GM23338 (cell line): ENCODE measurements around the gene ANKRD44. TPM values are rescaled to one million over a fixed set of nuclear protein-coding genes. Genes with fewer than 3 reads are reported as not detected.

Experiments used
- ATAC-seq: fragments of 200-7000 bp; cut with Tn5 transposase; 3 replicates; pipeline ENCODE4 v1.9.1; 2020
- DNase-seq: peaks from one replicate; pipeline ENCODE4 v3.0.0-alpha.2; 2015; ENCODE audit warnings: low spot score
- H2AFZ ChIP-seq: fragments of 200-600 bp; sonication (generic); 2 replicates; pipeline ENCODE4 v1.8.0; 2016; ENCODE audit warnings: antibody characterized with exemption, mild to moderate bottlenecking, moderate library complexity
- H3F3A ChIP-seq: fragments of 200-600 bp; sonication (generic); replicated peaks from 2 replicates; pipeline ENCODE4 v1.8.0; 2017; ENCODE audit warnings: antibody characterized with exemption, mixed run types, low read depth
- H3K27ac ChIP-seq: fragments of 200-600 bp; sonication (generic); 2 replicates; pipeline ENCODE4 v1.6.1; 2016; ENCODE audit warnings: low read depth
- H3K27me3 ChIP-seq: fragments of 200-600 bp; sonication (generic); 2 replicates; pipeline ENCODE4 v1.8.0; 2016; ENCODE audit warnings: mild to moderate bottlenecking, mixed run types, moderate library complexity; ENCODE audit not compliant: insufficient read depth
- H3K36me3 ChIP-seq: fragments of 200-600 bp; sonication (generic); 2 replicates; pipeline ENCODE4 v1.8.0; 2016; ENCODE audit warnings: mild to moderate bottlenecking; ENCODE audit not compliant: insufficient read depth
- H3K4me1 ChIP-seq: fragments of 200-600 bp; sonication (generic); 2 replicates; pipeline ENCODE4 v1.8.0; 2016; ENCODE audit warnings: mild to moderate bottlenecking, moderate library complexity; ENCODE audit not compliant: insufficient read depth
- H3K4me2 ChIP-seq: fragments of 200-600 bp; sonication (generic); 2 replicates; pipeline ENCODE4 v1.7.1; 2017; ENCODE audit warnings: mixed run types
- H3K4me3 ChIP-seq: fragments of 200-600 bp; sonication (generic); 2 replicates; pipeline ENCODE4 v1.6.1; 2016; ENCODE audit warnings: mixed run types
- H3K79me2 ChIP-seq: fragments of 200-600 bp; sonication (generic); replicated peaks from 2 replicates; pipeline ENCODE4 v1.8.0; 2017; ENCODE audit warnings: mild to moderate bottlenecking; ENCODE audit not compliant: insufficient read depth
- H3K9me2 ChIP-seq: fragments of 200-600 bp; sonication (generic); 2 replicates; pipeline ENCODE4 v1.8.0; 2017; ENCODE audit not compliant: insufficient read depth
- H4K20me1 ChIP-seq: fragments of 200-600 bp; sonication (generic); replicated peaks from 2 replicates; pipeline ENCODE4 v1.8.0; 2017; ENCODE audit warnings: mild to moderate bottlenecking; ENCODE audit not compliant: insufficient read depth
- H3K27ac Mint-ChIP-seq: 2 replicates; pipeline ENCODE4 v1.8.0; 2020; ENCODE audit warnings: inconsistent platforms, mild to moderate bottlenecking, moderate library complexity, mixed read lengths
- H3K27me3 Mint-ChIP-seq: 3 replicates; pipeline ENCODE4 v1.8.0; 2022; ENCODE audit warnings: low read depth, mild to moderate bottlenecking, moderate library complexity, mixed read lengths, inconsistent platforms; ENCODE audit not compliant: insufficient read depth, poor library complexity
- H3K36me3 Mint-ChIP-seq: 3 replicates; pipeline ENCODE4 v1.8.0; 2021; ENCODE audit warnings: low read depth, mild to moderate bottlenecking, inconsistent platforms, moderate library complexity, mixed read lengths
- H3K4me1 Mint-ChIP-seq: 3 replicates; pipeline ENCODE4 v1.8.0; 2020; ENCODE audit warnings: mild to moderate bottlenecking, inconsistent platforms, mixed read lengths
- H3K4me3 Mint-ChIP-seq: 3 replicates; pipeline ENCODE4 v1.8.0; 2021; ENCODE audit warnings: moderate library complexity, mild to moderate bottlenecking, inconsistent platforms, mixed read lengths
- H3K9me3 Mint-ChIP-seq: 3 replicates; pipeline ENCODE4 v1.8.0; 2020; ENCODE audit warnings: moderate library complexity, mild to moderate bottlenecking, inconsistent platforms, mixed read lengths
- CREB1 ChIP-seq: fragments of 250-450 bp; sonication (Bioruptor Pico); IDR thresholded peaks from 2 replicates; pipeline ENCODE4 v1.5.0; 2020; ENCODE audit warnings: low read depth, mild to moderate bottlenecking, moderate library complexity
- EZH2 ChIP-seq: fragments of 200-600 bp; sonication (generic); IDR thresholded peaks from one replicate; pipeline ENCODE4 v1.8.0; 2017; ENCODE audit warnings: antibody characterized with exemption, mild to moderate bottlenecking, low read depth; ENCODE audit not compliant: unreplicated experiment
- EZH2phosphoT487 ChIP-seq: fragments of 200-600 bp; sonication (generic); IDR thresholded peaks from one replicate; pipeline ENCODE4 v1.8.1; 2018; ENCODE audit warnings: antibody characterized with exemption; ENCODE audit not compliant: unreplicated experiment
- JUNB ChIP-seq: IDR thresholded peaks from one replicate; pipeline ENCODE4 v1.6.1; 2016; ENCODE audit warnings: antibody characterized with exemption; ENCODE audit not compliant: unreplicated experiment
- NANOG ChIP-seq: IDR thresholded peaks from 2 replicates; pipeline ENCODE4 v1.6.1; 2016; ENCODE audit warnings: antibody characterized with exemption, borderline replicate concordance
- POLR2AphosphoS5 ChIP-seq: IDR thresholded peaks from 2 replicates; pipeline ENCODE4 v1.6.1; 2016; ENCODE audit warnings: antibody characterized with exemption, low read depth
- STAT1 ChIP-seq: IDR thresholded peaks from one replicate; pipeline ENCODE4 v1.6.1; 2016; ENCODE audit warnings: antibody characterized with exemption; ENCODE audit not compliant: unreplicated experiment
- ZNF114 ChIP-seq: fragments of 250-450 bp; sonication (Bioruptor Pico); IDR thresholded peaks from 2 replicates; pipeline ENCODE4 v1.5.0; 2020; ENCODE audit warnings: mild to moderate bottlenecking, moderate library complexity
- ZNF331 ChIP-seq: fragments of 250-450 bp; sonication (Bioruptor Pico); IDR thresholded peaks from 2 replicates; pipeline ENCODE4 v1.5.0; 2020; ENCODE audit warnings: low read depth, mild to moderate bottlenecking, moderate library complexity
- polyA plus RNA-seq: library from polyadenylated mRNA; unstranded; fragments of >200 nt; fragmentation: Nextera tagmentation; extraction: Ambion mirVana; gene quantifications from 2 replicates; pipeline ENCODE4 v1.2.1, GENCODE V29; 2016
- total RNA-seq: library from RNA; depleted of rRNA; stranded (reverse); fragments of >200 nt; shearing (Covaris generic); gene quantifications from 2 replicates; pipeline ENCODE4 v1.2.3, GENCODE V29; 2014
- TF ChIP-seq, protein P1 (sequence below): IDR thresholded peaks from one replicate; pipeline ENCODE4 v1.6.1; 2018; ENCODE audit warnings: antibody characterized with exemption; ENCODE audit not compliant: unreplicated experiment
- TF ChIP-seq, protein P2 (sequence below), 2 experiments: fragments of 200-600 bp in 1 of 2; sonication (generic) in 1 of 2; conservative IDR thresholded peaks; 2 replicates each; pipeline versions ENCODE4 v1.5.1 to v1.6.1; 2016 to 2017; ENCODE audit warnings: antibody characterized with exemption in 2 of 2, low read depth in 2 of 2, mild to moderate bottlenecking in 2 of 2, moderate library complexity in 1 of 2
- TF ChIP-seq, protein P3 (sequence below): fragments of 250-450 bp; sonication (Bioruptor Pico); IDR thresholded peaks from 2 replicates; pipeline ENCODE4 v1.5.0; 2020; ENCODE audit warnings: mild to moderate bottlenecking, moderate library complexity
- TF ChIP-seq, protein P4 (sequence below): IDR thresholded peaks from 2 replicates; pipeline ENCODE4 v1.6.1; 2016; ENCODE audit warnings: antibody characterized with exemption

ANKRD44 gene
- total and polyA plus RNA-seq, 2 experiments from 2014 or later, result 0.44 to 0.56 TPM

- Mint-ChIP-seq H3K9me3 (no peaks in the 10 kb centered on the region; the same call in 2 of the 3 replicates), H3K27ac (no peak overlapping the region), H3K4me1 (no peaks in the 10 kb centered on the region), H3K36me3 (no peaks in the 10 kb centered on the region), H3K4me3 (no peak overlapping the region), H3K27me3 (peaks cover 2% of the 10 kb centered on the region)
- no peaks in the 10 kb centered on the region for H3K79me2 ChIP-seq
- no peaks in the 10 kb centered on the region for H3F3A ChIP-seq
- DNase-seq (no peak), ATAC-seq (no peak)
- no peak overlapping the region for H3K4me2 ChIP-seq
- H3K36me3 ChIP-seq, result no peaks in the 10 kb centered on the region
- no peaks in the 10 kb centered on the region for H3K4me1 ChIP-seq
- H3K4me3 ChIP-seq, result no peak overlapping the region
- 0 out of 2 replicates have a peak, but pooled peaks cover 8% of the 10 kb centered on the region for H3K9me2 ChIP-seq
- no peaks in the 10 kb centered on the region for H4K20me1 ChIP-seq
- H3K27ac ChIP-seq, result no peak overlapping the region
- no peaks in the 10 kb centered on the region for H3K27me3 ChIP-seq
- TF ChIP-seq STAT1 (no peak), JUNB (no peak), POLR2AphosphoS5 (no peak), ZNF114 (no peak), NANOG (no peak), EZH2 (no peak), ZNF331 (no peak), EZH2phosphoT487 (no peak), CREB1 (no peak)
- TF ChIP-seq, protein P1, sequence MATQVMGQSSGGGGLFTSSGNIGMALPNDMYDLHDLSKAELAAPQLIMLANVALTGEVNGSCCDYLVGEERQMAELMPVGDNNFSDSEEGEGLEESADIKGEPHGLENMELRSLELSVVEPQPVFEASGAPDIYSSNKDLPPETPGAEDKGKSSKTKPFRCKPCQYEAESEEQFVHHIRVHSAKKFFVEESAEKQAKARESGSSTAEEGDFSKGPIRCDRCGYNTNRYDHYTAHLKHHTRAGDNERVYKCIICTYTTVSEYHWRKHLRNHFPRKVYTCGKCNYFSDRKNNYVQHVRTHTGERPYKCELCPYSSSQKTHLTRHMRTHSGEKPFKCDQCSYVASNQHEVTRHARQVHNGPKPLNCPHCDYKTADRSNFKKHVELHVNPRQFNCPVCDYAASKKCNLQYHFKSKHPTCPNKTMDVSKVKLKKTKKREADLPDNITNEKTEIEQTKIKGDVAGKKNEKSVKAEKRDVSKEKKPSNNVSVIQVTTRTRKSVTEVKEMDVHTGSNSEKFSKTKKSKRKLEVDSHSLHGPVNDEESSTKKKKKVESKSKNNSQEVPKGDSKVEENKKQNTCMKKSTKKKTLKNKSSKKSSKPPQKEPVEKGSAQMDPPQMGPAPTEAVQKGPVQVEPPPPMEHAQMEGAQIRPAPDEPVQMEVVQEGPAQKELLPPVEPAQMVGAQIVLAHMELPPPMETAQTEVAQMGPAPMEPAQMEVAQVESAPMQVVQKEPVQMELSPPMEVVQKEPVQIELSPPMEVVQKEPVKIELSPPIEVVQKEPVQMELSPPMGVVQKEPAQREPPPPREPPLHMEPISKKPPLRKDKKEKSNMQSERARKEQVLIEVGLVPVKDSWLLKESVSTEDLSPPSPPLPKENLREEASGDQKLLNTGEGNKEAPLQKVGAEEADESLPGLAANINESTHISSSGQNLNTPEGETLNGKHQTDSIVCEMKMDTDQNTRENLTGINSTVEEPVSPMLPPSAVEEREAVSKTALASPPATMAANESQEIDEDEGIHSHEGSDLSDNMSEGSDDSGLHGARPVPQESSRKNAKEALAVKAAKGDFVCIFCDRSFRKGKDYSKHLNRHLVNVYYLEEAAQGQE, result no peak
- TF ChIP-seq, protein P2, sequence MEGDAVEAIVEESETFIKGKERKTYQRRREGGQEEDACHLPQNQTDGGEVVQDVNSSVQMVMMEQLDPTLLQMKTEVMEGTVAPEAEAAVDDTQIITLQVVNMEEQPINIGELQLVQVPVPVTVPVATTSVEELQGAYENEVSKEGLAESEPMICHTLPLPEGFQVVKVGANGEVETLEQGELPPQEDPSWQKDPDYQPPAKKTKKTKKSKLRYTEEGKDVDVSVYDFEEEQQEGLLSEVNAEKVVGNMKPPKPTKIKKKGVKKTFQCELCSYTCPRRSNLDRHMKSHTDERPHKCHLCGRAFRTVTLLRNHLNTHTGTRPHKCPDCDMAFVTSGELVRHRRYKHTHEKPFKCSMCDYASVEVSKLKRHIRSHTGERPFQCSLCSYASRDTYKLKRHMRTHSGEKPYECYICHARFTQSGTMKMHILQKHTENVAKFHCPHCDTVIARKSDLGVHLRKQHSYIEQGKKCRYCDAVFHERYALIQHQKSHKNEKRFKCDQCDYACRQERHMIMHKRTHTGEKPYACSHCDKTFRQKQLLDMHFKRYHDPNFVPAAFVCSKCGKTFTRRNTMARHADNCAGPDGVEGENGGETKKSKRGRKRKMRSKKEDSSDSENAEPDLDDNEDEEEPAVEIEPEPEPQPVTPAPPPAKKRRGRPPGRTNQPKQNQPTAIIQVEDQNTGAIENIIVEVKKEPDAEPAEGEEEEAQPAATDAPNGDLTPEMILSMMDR (conservative IDR thresholded peaks at IDR 0.05; ENCODE audit: low read depth in 2 of 2), result no peak
- TF ChIP-seq, protein P3, sequence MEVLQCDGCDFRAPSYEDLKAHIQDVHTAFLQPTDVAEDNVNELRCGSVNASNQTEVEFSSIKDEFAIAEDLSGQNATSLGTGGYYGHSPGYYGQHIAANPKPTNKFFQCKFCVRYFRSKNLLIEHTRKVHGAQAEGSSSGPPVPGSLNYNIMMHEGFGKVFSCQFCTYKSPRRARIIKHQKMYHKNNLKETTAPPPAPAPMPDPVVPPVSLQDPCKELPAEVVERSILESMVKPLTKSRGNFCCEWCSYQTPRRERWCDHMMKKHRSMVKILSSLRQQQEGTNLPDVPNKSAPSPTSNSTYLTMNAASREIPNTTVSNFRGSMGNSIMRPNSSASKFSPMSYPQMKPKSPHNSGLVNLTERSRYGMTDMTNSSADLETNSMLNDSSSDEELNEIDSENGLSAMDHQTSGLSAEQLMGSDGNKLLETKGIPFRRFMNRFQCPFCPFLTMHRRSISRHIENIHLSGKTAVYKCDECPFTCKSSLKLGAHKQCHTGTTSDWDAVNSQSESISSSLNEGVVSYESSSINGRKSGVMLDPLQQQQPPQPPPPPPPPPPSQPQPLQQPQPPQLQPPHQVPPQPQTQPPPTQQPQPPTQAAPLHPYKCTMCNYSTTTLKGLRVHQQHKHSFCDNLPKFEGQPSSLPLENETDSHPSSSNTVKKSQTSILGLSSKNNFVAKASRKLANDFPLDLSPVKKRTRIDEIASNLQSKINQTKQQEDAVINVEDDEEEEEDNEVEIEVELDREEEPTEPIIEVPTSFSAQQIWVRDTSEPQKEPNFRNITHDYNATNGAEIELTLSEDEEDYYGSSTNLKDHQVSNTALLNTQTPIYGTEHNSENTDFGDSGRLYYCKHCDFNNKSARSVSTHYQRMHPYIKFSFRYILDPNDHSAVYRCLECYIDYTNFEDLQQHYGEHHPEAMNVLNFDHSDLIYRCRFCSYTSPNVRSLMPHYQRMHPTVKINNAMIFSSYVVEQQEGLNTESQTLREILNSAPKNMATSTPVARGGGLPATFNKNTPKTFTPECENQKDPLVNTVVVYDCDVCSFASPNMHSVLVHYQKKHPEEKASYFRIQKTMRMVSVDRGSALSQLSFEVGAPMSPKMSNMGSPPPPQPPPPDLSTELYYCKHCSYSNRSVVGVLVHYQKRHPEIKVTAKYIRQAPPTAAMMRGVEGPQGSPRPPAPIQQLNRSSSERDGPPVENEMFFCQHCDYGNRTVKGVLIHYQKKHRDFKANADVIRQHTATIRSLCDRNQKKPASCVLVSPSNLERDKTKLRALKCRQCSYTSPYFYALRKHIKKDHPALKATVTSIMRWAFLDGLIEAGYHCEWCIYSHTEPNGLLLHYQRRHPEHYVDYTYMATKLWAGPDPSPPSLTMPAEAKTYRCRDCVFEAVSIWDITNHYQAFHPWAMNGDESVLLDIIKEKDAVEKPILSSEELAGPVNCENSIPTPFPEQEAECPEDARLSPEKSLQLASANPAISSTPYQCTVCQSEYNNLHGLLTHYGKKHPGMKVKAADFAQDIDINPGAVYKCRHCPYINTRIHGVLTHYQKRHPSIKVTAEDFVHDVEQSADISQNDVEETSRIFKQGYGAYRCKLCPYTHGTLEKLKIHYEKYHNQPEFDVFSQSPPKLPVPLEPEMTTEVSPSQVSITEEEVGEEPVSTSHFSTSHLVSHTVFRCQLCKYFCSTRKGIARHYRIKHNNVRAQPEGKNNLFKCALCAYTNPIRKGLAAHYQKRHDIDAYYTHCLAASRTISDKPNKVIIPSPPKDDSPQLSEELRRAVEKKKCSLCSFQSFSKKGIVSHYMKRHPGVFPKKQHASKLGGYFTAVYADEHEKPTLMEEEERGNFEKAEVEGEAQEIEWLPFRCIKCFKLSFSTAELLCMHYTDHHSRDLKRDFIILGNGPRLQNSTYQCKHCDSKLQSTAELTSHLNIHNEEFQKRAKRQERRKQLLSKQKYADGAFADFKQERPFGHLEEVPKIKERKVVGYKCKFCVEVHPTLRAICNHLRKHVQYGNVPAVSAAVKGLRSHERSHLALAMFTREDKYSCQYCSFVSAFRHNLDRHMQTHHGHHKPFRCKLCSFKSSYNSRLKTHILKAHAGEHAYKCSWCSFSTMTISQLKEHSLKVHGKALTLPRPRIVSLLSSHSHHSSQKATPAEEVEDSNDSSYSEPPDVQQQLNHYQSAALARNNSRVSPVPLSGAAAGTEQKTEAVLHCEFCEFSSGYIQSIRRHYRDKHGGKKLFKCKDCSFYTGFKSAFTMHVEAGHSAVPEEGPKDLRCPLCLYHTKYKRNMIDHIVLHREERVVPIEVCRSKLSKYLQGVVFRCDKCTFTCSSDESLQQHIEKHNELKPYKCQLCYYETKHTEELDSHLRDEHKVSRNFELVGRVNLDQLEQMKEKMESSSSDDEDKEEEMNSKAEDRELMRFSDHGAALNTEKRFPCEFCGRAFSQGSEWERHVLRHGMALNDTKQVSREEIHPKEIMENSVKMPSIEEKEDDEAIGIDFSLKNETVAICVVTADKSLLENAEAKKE (CRISPR knock-in tag), result no peak
- TF ChIP-seq, protein P4, sequence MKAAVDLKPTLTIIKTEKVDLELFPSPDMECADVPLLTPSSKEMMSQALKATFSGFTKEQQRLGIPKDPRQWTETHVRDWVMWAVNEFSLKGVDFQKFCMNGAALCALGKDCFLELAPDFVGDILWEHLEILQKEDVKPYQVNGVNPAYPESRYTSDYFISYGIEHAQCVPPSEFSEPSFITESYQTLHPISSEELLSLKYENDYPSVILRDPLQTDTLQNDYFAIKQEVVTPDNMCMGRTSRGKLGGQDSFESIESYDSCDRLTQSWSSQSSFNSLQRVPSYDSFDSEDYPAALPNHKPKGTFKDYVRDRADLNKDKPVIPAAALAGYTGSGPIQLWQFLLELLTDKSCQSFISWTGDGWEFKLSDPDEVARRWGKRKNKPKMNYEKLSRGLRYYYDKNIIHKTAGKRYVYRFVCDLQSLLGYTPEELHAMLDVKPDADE, result no peak
- H2AFZ ChIP-seq, result no peak overlapping the region
Observed at GRCh38 chr2:197031803-197032202, 278.8 kb downstream of the ANKRD44 start.
